ENCODE data around the gene CSH2. TPM values are rescaled to one million over a fixed set of nuclear protein-coding genes. Genes with fewer than 3 reads are reported as not detected.
"Not testable (repeated sequence)": the region's sequence is repeated elsewhere in the genome, so short reads cannot be mapped to it uniquely, and the experiment has no call there.

Gene CSH2
- total RNA-seq, 1 experiment from 2014 or later = not detected

DNA sequence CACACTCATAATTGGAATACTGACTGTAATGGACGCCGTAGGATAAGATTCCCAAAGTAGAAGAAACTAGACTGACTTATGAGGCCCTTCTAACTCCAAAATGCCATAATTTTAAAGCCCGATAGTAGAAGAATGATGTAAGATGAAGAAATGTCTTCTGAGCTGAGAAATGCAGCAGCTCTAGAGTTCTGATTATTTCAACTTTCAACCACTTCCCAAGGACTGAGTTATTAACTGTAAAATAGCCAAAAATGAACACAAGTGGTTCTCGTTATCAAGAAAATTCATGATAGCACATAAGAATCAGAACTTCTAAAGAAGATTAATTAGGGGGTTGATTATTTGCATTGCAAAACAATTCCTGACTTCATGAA is 3.2 kb downstream of the CSH2 start:
- H3K9me3 ChIP-seq (ENCODE audit: control insufficient read depth, low read depth, low read length); H3K18ac ChIP-seq (ENCODE audit: insufficient read length, low read depth, low read length); H3K56ac ChIP-seq (ENCODE audit: insufficient read length, low read depth, low read length); H3K79me1 ChIP-seq (ENCODE audit: insufficient read depth, low read depth, low read length, poor library complexity, severe bottlenecking); H3K27me3 Mint-ChIP-seq (ENCODE audit: low read depth); H3K14ac ChIP-seq (ENCODE audit: insufficient read depth, low read length); H3K36me3 Mint-ChIP-seq (ENCODE audit: insufficient read depth in 1 of 3, low read depth in 3 of 3); H2BK5ac ChIP-seq (ENCODE audit: insufficient read length, low read length); H3K23me2 ChIP-seq (ENCODE audit: insufficient read length, low read depth, low read length, poor library complexity, severe bottlenecking); H2BK20ac ChIP-seq (ENCODE audit: low read depth, low read length, poor library complexity, severe bottlenecking); H3K4ac ChIP-seq (ENCODE audit: low read depth, low read length); H3K27ac ChIP-seq (ENCODE audit: insufficient read length, low read depth, low read length); H3K4me2 ChIP-seq (ENCODE audit: insufficient read depth, insufficient read length, low read length); H3K79me2 ChIP-seq (ENCODE audit: insufficient read depth, low read length); H4K8ac ChIP-seq (replicated peaks; ENCODE audit: insufficient read length, low read depth, low read length); H4K5ac ChIP-seq (ENCODE audit: insufficient read length, low read depth, low read length); H3K4me1 ChIP-seq (ENCODE audit: insufficient read depth, low read length); H3T11ph ChIP-seq (ENCODE audit: low read length); H3K4me3 Mint-ChIP-seq; DNase-seq; H2AK5ac ChIP-seq (ENCODE audit: insufficient read length, low read length); H3K4me1 Mint-ChIP-seq; H3K27me3 ChIP-seq (ENCODE audit: insufficient read depth, low read length); H2AFZ ChIP-seq (ENCODE audit: low read length); H2BK12ac ChIP-seq (ENCODE audit: insufficient read length, low read depth, low read length); H3K23ac ChIP-seq (ENCODE audit: insufficient read length, low read depth, low read length); H3K9me3 Mint-ChIP-seq; H3K9ac ChIP-seq (ENCODE audit: extremely low read depth, insufficient read length, low read length); H4K20me1 ChIP-seq (ENCODE audit: control insufficient read depth, insufficient read depth, insufficient read length); H3K27ac Mint-ChIP-seq; H2BK15ac ChIP-seq (ENCODE audit: low read depth, low read length); H2BK120ac ChIP-seq (ENCODE audit: low read depth, low read length, poor library complexity, severe bottlenecking); H4K91ac ChIP-seq (ENCODE audit: insufficient read length, low read depth, low read length): not testable (repeated sequence)
- WGBS (ENCODE audit: extremely low coverage, insufficient read length, low lambda C conversion rate) = no CpG with 5 or more reads among the region's 4 CpGs

Measured in H9 (cell line).